ENCODE measurements around the gene ATP2B1.

The ATP2B1 gene

GRCh38 chr12:89578499-89578898 lies 130.1 kb downstream of the ATP2B1 start:
- H4K20me1 ChIP-seq (ENCODE audit: insufficient read depth, low read length): no peaks in the 10 kb centered on the region
- no peaks in the 10 kb centered on the region for H3K9me3 ChIP-seq (ENCODE audit: low read length)
- H3K4me3 ChIP-seq (ENCODE audit: low read depth, low read length, poor library complexity, severe bottlenecking): no peak overlapping the region

GRCh38 chr12:89576572-89577220 lies 131.9 kb downstream of the ATP2B1 start:
- Histone ChIP-seq H3F3A (ENCODE audit: insufficient read depth, low read length) (no peaks in the 10 kb centered on the region), H3K9me3 (ENCODE audit: low read length) (no peaks in the 10 kb centered on the region), H3K36me3 (ENCODE audit: insufficient read depth, low read length) (no peaks in the 10 kb centered on the region), H3K9ac (ENCODE audit: low read length) (no peak overlapping the region), H3K9me2 (ENCODE audit: low read depth, low read length) (no peaks in the 10 kb centered on the region), H3K4me1 (ENCODE audit: insufficient read depth, low read length, severe bottlenecking) (peaks cover 3% of the 10 kb centered on the region), H3K27ac (ENCODE audit: low read depth, low read length, poor library complexity, severe bottlenecking) (no peak overlapping the region), H3K4me3 (ENCODE audit: low read depth, low read length, poor library complexity, severe bottlenecking) (no peak overlapping the region), H3K4me2 (ENCODE audit: low read length) (no peak overlapping the region), H3K27me3 (ENCODE audit: insufficient read depth, low read length) (no peaks in the 10 kb centered on the region), H2AFZ (ENCODE audit: low read length) (no peak overlapping the region), H4K20me1 (ENCODE audit: insufficient read depth, low read length) (no peaks in the 10 kb centered on the region), H3K79me2 (ENCODE audit: insufficient read depth, low read length) (no peaks in the 10 kb centered on the region)
- TF ChIP-seq CTCF (IDR thresholded peaks at IDR 0.05; ENCODE audit: low read length) (no peak), EZH2 (IDR thresholded peaks at IDR 0.05; ENCODE audit: borderline replicate concordance, low read length) (no peak)

More at GRCh38 chr12:89578499-89578898, 130.1 kb downstream of the ATP2B1 start:
- Histone ChIP-seq H3K27me3 (ENCODE audit: insufficient read depth, low read length) (no peaks in the 10 kb centered on the region), H3K4me2 (ENCODE audit: low read length) (no peak overlapping the region), H3F3A (ENCODE audit: insufficient read depth, low read length) (no peaks in the 10 kb centered on the region), H3K36me3 (ENCODE audit: insufficient read depth, low read length) (peaks cover 9% of the 10 kb centered on the region; the same call in 1 of the 2 replicates), H3K27ac (ENCODE audit: low read depth, low read length, poor library complexity, severe bottlenecking) (no peak overlapping the region), H3K4me1 (ENCODE audit: insufficient read depth, low read length, severe bottlenecking) (peaks cover 3% of the 10 kb centered on the region), H3K79me2 (ENCODE audit: insufficient read depth, low read length) (no peaks in the 10 kb centered on the region), H2AFZ (ENCODE audit: low read length) (no peak overlapping the region), H3K9ac (ENCODE audit: low read length) (no peak overlapping the region), H3K9me2 (ENCODE audit: low read depth, low read length) (no peaks in the 10 kb centered on the region)
- TF ChIP-seq CTCF (IDR thresholded peaks at IDR 0.05; ENCODE audit: low read length): no peak
- no peak for TF ChIP-seq EZH2 (IDR thresholded peaks at IDR 0.05; ENCODE audit: borderline replicate concordance, low read length)

- Histone ChIP-seq H2AFZ (ENCODE audit: low read length) (no peak overlapping the region), H3K27me3 (ENCODE audit: insufficient read depth, low read length) (no peaks in the 10 kb centered on the region), H3K4me2 (ENCODE audit: low read length) (no peak overlapping the region), H3K27ac (ENCODE audit: low read depth, low read length, poor library complexity, severe bottlenecking) (no peak overlapping the region), H3K4me3 (ENCODE audit: low read depth, low read length, poor library complexity, severe bottlenecking) (no peak overlapping the region), H4K20me1 (ENCODE audit: insufficient read depth, low read length) (no peaks in the 10 kb centered on the region), H3K9me3 (ENCODE audit: low read length) (no peaks in the 10 kb centered on the region), H3K79me2 (ENCODE audit: insufficient read depth, low read length) (no peaks in the 10 kb centered on the region), H3K36me3 (ENCODE audit: insufficient read depth, low read length) (no peaks in the 10 kb centered on the region), H3K9ac (ENCODE audit: low read length) (no peak overlapping the region), H3K4me1 (ENCODE audit: insufficient read depth, low read length, severe bottlenecking) (peaks cover 3% of the 10 kb centered on the region), H3F3A (ENCODE audit: insufficient read depth, low read length) (no peaks in the 10 kb centered on the region), H3K9me2 (ENCODE audit: low read depth, low read length) (no peaks in the 10 kb centered on the region)
- no peak for TF ChIP-seq CTCF (IDR thresholded peaks at IDR 0.05; ENCODE audit: low read length)
Measured at GRCh38 chr12:89575374-89575773, 133.3 kb downstream of the ATP2B1 start.

All from OCI-LY1 (cell line).